ENCODE data around the gene ARMH3. TPM values are rescaled to one million over a fixed set of nuclear protein-coding genes. Genes with fewer than 3 reads are reported as not detected.

ARMH3 gene
- total RNA-seq, 6 experiments from 2014 or later = 18.0 to 21.7 (median 18.8) TPM

- Mint-ChIP-seq H3K27ac (no peak overlapping the region), H3K4me1 (ENCODE audit: low read depth) (peaks cover 27% of the 10 kb centered on the region), H3K4me3 (no peak overlapping the region), H3K36me3 (ENCODE audit: low read depth) (peaks cover 27% of the 10 kb centered on the region), H3K27me3 (ENCODE audit: insufficient read depth) (no peaks in the 10 kb centered on the region), H3K9me3 (no peaks in the 10 kb centered on the region)
- no peak for TF ChIP-seq CTCF (IDR thresholded peaks at IDR 0.05)
- DNase-seq = no peak
These were observed 97.3 kb downstream of the ARMH3 start for GRCh38 chr10:101958691-101959090.

GRCh38 chr10:101956898-101957297 lies 99.1 kb downstream of the ARMH3 start:
- peaks cover 29% of the 10 kb centered on the region for H3K4me1 Mint-ChIP-seq (ENCODE audit: low read depth)
- H3K36me3 Mint-ChIP-seq (ENCODE audit: low read depth) = peaks cover 31% of the 10 kb centered on the region
- H3K9me3 Mint-ChIP-seq = no peaks in the 10 kb centered on the region
- H3K27ac Mint-ChIP-seq = no peak overlapping the region
- no peaks in the 10 kb centered on the region for H3K27me3 Mint-ChIP-seq (ENCODE audit: insufficient read depth)
- DNase-seq = no peak
- no peak overlapping the region for H3K4me3 Mint-ChIP-seq
- TF ChIP-seq CTCF (IDR thresholded peaks at IDR 0.05) = no peak

- H3K4me3 Mint-ChIP-seq = no peak overlapping the region
- peaks cover 31% of the 10 kb centered on the region for H3K36me3 Mint-ChIP-seq (ENCODE audit: low read depth)
- no peaks in the 10 kb centered on the region for H3K9me3 Mint-ChIP-seq
- peaks cover 24% of the 10 kb centered on the region for H3K4me1 Mint-ChIP-seq (ENCODE audit: low read depth)
- no peak overlapping the region for H3K27ac Mint-ChIP-seq
- no peak for TF ChIP-seq CTCF (IDR thresholded peaks at IDR 0.05)
- no peak for DNase-seq
- H3K27me3 Mint-ChIP-seq (ENCODE audit: insufficient read depth) = no peaks in the 10 kb centered on the region
These were observed 99.9 kb downstream of the ARMH3 start for GRCh38 chr10:101956117-101956516.

- Mint-ChIP-seq H3K9me3 (no peaks in the 10 kb centered on the region), H3K36me3 (ENCODE audit: low read depth) (peaks cover 42% of the 10 kb centered on the region), H3K4me1 (ENCODE audit: low read depth) (peaks cover 14% of the 10 kb centered on the region), H3K4me3 (no peak overlapping the region), H3K27ac (peak overlapping the region; percentile 65), H3K27me3 (ENCODE audit: insufficient read depth) (no peaks in the 10 kb centered on the region; the same call in 1 of the 2 replicates)
- TF ChIP-seq CTCF (IDR thresholded peaks at IDR 0.05) = no peak
- DNase-seq = peak; percentile 57
These were observed 103.8 kb downstream of the ARMH3 start for GRCh38 chr10:101952191-101952590.

- TF ChIP-seq CTCF (IDR thresholded peaks at IDR 0.05) = no peak
- peaks cover 14% of the 10 kb centered on the region for H3K4me1 Mint-ChIP-seq (ENCODE audit: low read depth)
- no peak overlapping the region for H3K4me3 Mint-ChIP-seq
- H3K27ac Mint-ChIP-seq = no peak overlapping the region
- peaks cover 36% of the 10 kb centered on the region for H3K36me3 Mint-ChIP-seq (ENCODE audit: low read depth)
- H3K27me3 Mint-ChIP-seq (ENCODE audit: insufficient read depth) = no peaks in the 10 kb centered on the region; the same call in 1 of the 2 replicates
- no peaks in the 10 kb centered on the region for H3K9me3 Mint-ChIP-seq
- DNase-seq = no peak
These were observed 105.8 kb downstream of the ARMH3 start for GRCh38 chr10:101950213-101950612.

GRCh38 chr10:101941871-101942270 lies 114.1 kb downstream of the ARMH3 start:
- peaks cover 63% of the 10 kb centered on the region for H3K4me1 Mint-ChIP-seq (ENCODE audit: low read depth)
- no peak for TF ChIP-seq CTCF (IDR thresholded peaks at IDR 0.05)
- no peaks in the 10 kb centered on the region for H3K27me3 Mint-ChIP-seq (ENCODE audit: insufficient read depth)
- peak overlapping the region; percentile 27; the same call in 1 of the 2 replicates for H3K4me3 Mint-ChIP-seq
- peaks cover 14% of the 10 kb centered on the region for H3K36me3 Mint-ChIP-seq (ENCODE audit: low read depth)
- H3K27ac Mint-ChIP-seq = peak overlapping the region; percentile 70
- DNase-seq = peak; percentile 8
- H3K9me3 Mint-ChIP-seq = no peaks in the 10 kb centered on the region
